IMR-90 (cell line): Measurements from ENCODE around the gene SSTR4. TPM values are rescaled to one million over a fixed set of nuclear protein-coding genes. Genes with fewer than 3 reads are reported as not detected.

Experiments used
- ATAC-seq: fragments of 200-7000 bp; cut with Tn5 transposase; 2 replicates; pipeline ENCODE4 v1.9.1; 2020; ENCODE audit warnings: low read depth, mild to moderate bottlenecking, moderate library complexity
- BruUV-seq: library from RNA; stranded (reverse); fragments of 400-500 nt; replicated peaks from 2 replicates; lab custom pipeline; 2021; lab: Mats Ljungman, UMichigan
- CTCF ChIA-PET: fragments of 300-600 bp; formaldehyde crosslinking; extraction: SDS; loops from one replicate; lab custom pipeline; 2021; ENCODE audit warnings: antibody characterized with exemption; lab: Yijun Ruan, JAX
- POLR2A ChIA-PET: fragments of 300-600 bp; sonication (Branson Sonifier 250); formaldehyde crosslinking; loops from one replicate; lab custom pipeline; 2022; ENCODE audit warnings: antibody characterized with exemption; ENCODE audit not compliant: unreplicated experiment; lab: Charles Lee
- DNase-seq: peaks from one replicate; pipeline ENCODE4 v3.0.0; 2013
- H2AFZ ChIP-seq: replicated peaks from 2 replicates; pipeline ENCODE3; 2013; ENCODE audit warnings: low read length, mild to moderate bottlenecking; ENCODE audit not compliant: poor library complexity
- H2AK5ac ChIP-seq: 2 replicates; pipeline ENCODE4 v1.6.1; 2013; ENCODE audit warnings: low read depth, low read length, inconsistent platforms
- H2AK9ac ChIP-seq: replicated peaks from 2 replicates; pipeline ENCODE3; 2013; ENCODE audit warnings: mild to moderate bottlenecking, low read depth, low read length, moderate library complexity; ENCODE audit not compliant: poor library complexity
- H2BK120ac ChIP-seq: 2 replicates; pipeline ENCODE4 v1.6.1; 2013; ENCODE audit warnings: low read depth, low read length, inconsistent platforms
- H2BK15ac ChIP-seq: 3 replicates; pipeline ENCODE4 v1.6.1; 2013; ENCODE audit warnings: low read depth, low read length, inconsistent platforms
- H2BK20ac ChIP-seq: 2 replicates; pipeline ENCODE4 v1.6.1; 2013; ENCODE audit warnings: low read depth, mild to moderate bottlenecking, inconsistent platforms, low read length, moderate library complexity
- H2BK5ac ChIP-seq: 2 replicates; pipeline ENCODE4 v1.6.1; 2013; ENCODE audit warnings: mild to moderate bottlenecking, low read depth, low read length, inconsistent platforms; ENCODE audit not compliant: poor library complexity, severe bottlenecking
- H3K14ac ChIP-seq: replicated peaks from 2 replicates; pipeline ENCODE4 v1.6.1; 2013; ENCODE audit warnings: low read depth, low read length, inconsistent platforms
- H3K18ac ChIP-seq: 2 replicates; pipeline ENCODE4 v1.6.1; 2013; ENCODE audit warnings: low read depth, low read length, control low read depth
- H3K23ac ChIP-seq: 2 replicates; pipeline ENCODE4 v1.6.1; 2013; ENCODE audit warnings: low read depth, low read length, inconsistent platforms
- H3K27ac ChIP-seq: 2 replicates; pipeline ENCODE4 v1.5.1; 2013; ENCODE audit warnings: mild to moderate bottlenecking, control low read depth, low read length; ENCODE audit not compliant: insufficient read depth
- H3K27me3 ChIP-seq: 2 replicates; pipeline ENCODE4 v1.6.1; 2013; ENCODE audit warnings: low read length; ENCODE audit not compliant: control insufficient read depth, insufficient read depth
- H3K36me3 ChIP-seq: 2 replicates; pipeline ENCODE4 v1.6.1; 2013; ENCODE audit warnings: low read length, mixed read lengths; ENCODE audit not compliant: control insufficient read depth, insufficient read depth
- H3K4ac ChIP-seq: 2 replicates; pipeline ENCODE4 v1.6.1; 2013; ENCODE audit warnings: low read depth, low read length, inconsistent platforms
- H3K4me1 ChIP-seq: 2 replicates; pipeline ENCODE4 v1.6.1; 2013; ENCODE audit warnings: low read length, mixed read lengths; ENCODE audit not compliant: control insufficient read depth, insufficient read depth
- H3K4me2 ChIP-seq: 2 replicates; pipeline ENCODE4 v1.6.1; 2013; ENCODE audit warnings: low read depth, mild to moderate bottlenecking, control low read depth, low read length, moderate library complexity
- H3K4me3 ChIP-seq: 2 replicates; pipeline ENCODE4 v1.5.1; 2013; ENCODE audit warnings: low read depth, mild to moderate bottlenecking, control low read depth, low read length, moderate library complexity; ENCODE audit not compliant: insufficient read depth
- H3K56ac ChIP-seq: 2 replicates; pipeline ENCODE4 v1.6.1; 2013; ENCODE audit warnings: low read length, inconsistent platforms; ENCODE audit not compliant: insufficient read depth; ENCODE audit errors: extremely low read depth
- H3K79me1 ChIP-seq, 2 experiments: 2 replicates each; pipeline ENCODE4 v1.6.1; 2013; ENCODE audit warnings: low read length in 2 of 2, inconsistent platforms in 1 of 2, low read depth in 1 of 2
- H3K9ac ChIP-seq: 2 replicates; pipeline ENCODE4 v1.6.1; 2013; ENCODE audit warnings: low read depth, low read length, control low read depth
- H3K9me1 ChIP-seq: 2 replicates; pipeline ENCODE4 v1.6.1; 2013; ENCODE audit warnings: low read length, inconsistent platforms; ENCODE audit not compliant: insufficient read depth
- H3K9me3 ChIP-seq: 2 replicates; pipeline ENCODE4 v1.6.1; 2013; ENCODE audit warnings: low read length; ENCODE audit not compliant: control insufficient read depth, insufficient read depth
- H4K20me1 ChIP-seq: 2 replicates; pipeline ENCODE4 v1.6.1; 2013; ENCODE audit warnings: low read length, inconsistent platforms; ENCODE audit not compliant: insufficient read depth
- H4K5ac ChIP-seq: 2 replicates; pipeline ENCODE4 v1.6.1; 2013; ENCODE audit warnings: mild to moderate bottlenecking, low read depth, low read length, control low read depth
- H4K8ac ChIP-seq, 2 experiments: 2 replicates each; pipeline ENCODE4 v1.6.1; 2013; ENCODE audit warnings: low read depth in 2 of 2, low read length in 2 of 2, control low read depth in 1 of 2, inconsistent platforms in 1 of 2
- H4K91ac ChIP-seq: 2 replicates; pipeline ENCODE4 v1.6.1; 2013; ENCODE audit warnings: low read depth, low read length, inconsistent platforms; ENCODE audit not compliant: insufficient read depth
- BHLHE40 ChIP-seq: fragments of 150-350 bp; IDR thresholded peaks from 2 replicates; pipeline ENCODE4 v1.6.1; 2016; ENCODE audit warnings: mild to moderate bottlenecking, low read depth, low read length
- CEBPB ChIP-seq: IDR thresholded peaks from 2 replicates; pipeline ENCODE4 v1.6.1; 2012; ENCODE audit warnings: low read depth, low read length, improper control_type of control experiment
- CHD1 ChIP-seq: IDR thresholded peaks from 2 replicates; pipeline ENCODE4 v1.6.1; 2012; ENCODE audit warnings: low read depth, low read length, improper control_type of control experiment
- CTCF ChIP-seq: conservative IDR thresholded peaks from 2 replicates; pipeline ENCODE4 v1.5.1; 2012; ENCODE audit warnings: mild to moderate bottlenecking, low read depth, low read length, improper control_type of control experiment
- ELK1 ChIP-seq: fragments of 150-350 bp; IDR thresholded peaks from 2 replicates; pipeline ENCODE4 v1.6.1; 2016; ENCODE audit warnings: low read depth, mild to moderate bottlenecking, low read length, moderate library complexity, borderline replicate concordance
- MAFK ChIP-seq: IDR thresholded peaks from 2 replicates; pipeline ENCODE4 v1.6.1; 2012; ENCODE audit warnings: low read depth, low read length, improper control_type of control experiment
- MAZ ChIP-seq: IDR thresholded peaks from 2 replicates; pipeline ENCODE4 v1.6.1; 2012; ENCODE audit warnings: low read depth, mild to moderate bottlenecking, low read length, improper control_type of control experiment, moderate library complexity, borderline replicate concordance
- MXI1 ChIP-seq: IDR thresholded peaks from 2 replicates; pipeline ENCODE4 v1.6.1; 2012; ENCODE audit warnings: low read depth, mild to moderate bottlenecking, low read length, moderate library complexity, borderline replicate concordance
- POLR2A ChIP-seq: IDR thresholded peaks from 2 replicates; pipeline ENCODE4 v1.6.1; 2012; ENCODE audit warnings: mild to moderate bottlenecking, low read depth, low read length
- RAD21 ChIP-seq: IDR thresholded peaks from 2 replicates; pipeline ENCODE4 v1.6.1; 2012; ENCODE audit warnings: low read length, improper control_type of control experiment
- RCOR1 ChIP-seq: IDR thresholded peaks from 2 replicates; pipeline ENCODE4 v1.6.1; 2012; ENCODE audit warnings: mild to moderate bottlenecking, low read length, improper control_type of control experiment; ENCODE audit not compliant: insufficient replicate concordance
- SMC3 ChIP-seq: fragments of 150-350 bp; IDR thresholded peaks from 2 replicates; pipeline ENCODE4 v1.6.1; 2016; ENCODE audit warnings: low read depth, mild to moderate bottlenecking, antibody characterized with exemption, low read length, moderate library complexity
- USF2 ChIP-seq: fragments of 150-350 bp; IDR thresholded peaks from 2 replicates; pipeline ENCODE4 v1.6.1; 2017; ENCODE audit warnings: mild to moderate bottlenecking, antibody characterized with exemption, low read length, low read depth
- WGBS, 2 experiments: methylation state at CpG; one replicate each; pipeline versions ENCODE4 v1.1.5 to v1.1.7; 2013; ENCODE audit warnings: missing lambda C conversion rate in 2 of 2; ENCODE audit not compliant: insufficient read length in 1 of 2; ENCODE audit errors: extremely low coverage in 2 of 2; 5-methylcytosine and 5-hydroxymethylcytosine counted together
- dilution Hi-C: fragments of 300-500 bp; cut with HindIII; formaldehyde crosslinking; loops from one replicate; pipeline ENCODE4 v1.14.3; 2018; ENCODE audit warnings: low sequenced_read_pairs; ENCODE audit not compliant: unreplicated experiment
- in situ Hi-C: fragments of 300-500 bp; cut with MboI; formaldehyde crosslinking; loops from 3 replicates; pipeline ENCODE4 v1.14.3; 2019; ENCODE audit warnings: low sequenced_read_pairs, inconsistent platforms, mixed read lengths
- intact Hi-C: fragments of 100-400 bp; cut with micrococcal nuclease; formaldehyde crosslinking; loops from 2 replicates; pipeline ENCODE4 v1.10.0; 2022
- polyA plus RNA-seq, 3 experiments: library from polyadenylated mRNA; depleted of rRNA; stranded (reverse); fragments of >200 nt; gene quantifications; 2 replicates each; pipeline ENCODE4 v1.2.3, GENCODE V29; 2012; ENCODE audit warnings: low replicate concordance in 1 of 3
- total RNA-seq: library from RNA; depleted of rRNA; stranded (reverse); fragments of >200 nt; gene quantifications from 2 replicates; pipeline ENCODE4 v1.2.3, GENCODE V29; 2012

SSTR4 gene
- total and polyA plus RNA-seq, 2 of the 4 experiments (the other 2 are of a cell fraction) = not detected

- H3K4me3 ChIP-seq = no peak overlapping the region
- no TSS peak for BruUV-seq
- no peaks in the 10 kb centered on the region for H3K79me1 ChIP-seq
- dilution Hi-C loops = no loop called here
- no peak overlapping the region for H3K56ac ChIP-seq
- H3K36me3 ChIP-seq = no peaks in the 10 kb centered on the region
- no peaks in the 10 kb centered on the region for H3K9me3 ChIP-seq
- no peak overlapping the region for H3K23ac ChIP-seq
- H3K27me3 ChIP-seq = peaks cover 36% of the 10 kb centered on the region
- H3K4me1 ChIP-seq = no peaks in the 10 kb centered on the region
- no peak overlapping the region for H4K5ac ChIP-seq
- no peak overlapping the region for H2AFZ ChIP-seq
- no peak overlapping the region for H3K27ac ChIP-seq
- no peak overlapping the region for H2BK5ac ChIP-seq
- H3K9ac ChIP-seq = no peak overlapping the region
- in situ Hi-C loops = loop anchor here (25.0 kb wide), 1 partner anchor 103 kb away; no protein-coding TSS in a partner anchor
- no peak overlapping the region for H3K18ac ChIP-seq
- no peak overlapping the region for H2AK5ac ChIP-seq
- H3K4ac ChIP-seq = no peak overlapping the region
- POLR2A ChIA-PET = no interaction called here
- H2BK20ac ChIP-seq = no peak overlapping the region
- H3K14ac ChIP-seq = no peak overlapping the region
- no peak overlapping the region for H4K91ac ChIP-seq
- no peak overlapping the region for H2BK120ac ChIP-seq
- CTCF ChIA-PET = no interaction called here
- TF ChIP-seq MAFK (no peak), MXI1 (no peak), CHD1 (no peak), SMC3 (no peak), ELK1 (no peak), POLR2A (no peak), USF2 (no peak), MAZ (no peak), BHLHE40 (no peak), RAD21 (no peak), CEBPB (no peak), RCOR1 (no peak), CTCF (no peak)
- H4K20me1 ChIP-seq = no peaks in the 10 kb centered on the region
- no peak overlapping the region for H3K4me2 ChIP-seq
- H2BK15ac ChIP-seq = no peak overlapping the region
- intact Hi-C loops = no loop called here
- H2AK9ac ChIP-seq = no peak overlapping the region
- no peak for DNase-seq
- no peak for ATAC-seq
- no CpG with 5 or more reads among the region's 17 CpGs for WGBS, 2 experiments
- no peaks in the 10 kb centered on the region for H3K9me1 ChIP-seq
- no peak overlapping the region for H4K8ac ChIP-seq
Observed at GRCh38 chr20:23084282-23084844, 49.3 kb downstream of the SSTR4 start.
